Activated CD4-positive, alpha-beta T cell treated with anti-CD3 and anti-CD28 coated beads for 36 hours (primary cell): Measurements from ENCODE around the gene APOM. TPM values are rescaled to one million over a fixed set of nuclear protein-coding genes. Genes with fewer than 3 reads are reported as not detected.

Experiments
- ATAC-seq: fragments of 200-7000 bp; cut with Tn5 transposase; one replicate; pipeline ENCODE4 v1.10.0; 2021; ENCODE audit warnings: mild to moderate bottlenecking, moderate library complexity
- CTCF ChIA-PET: fragments of 350-600 bp; sonication (Branson Sonifier 250); formaldehyde crosslinking; loops from one replicate; lab custom pipeline; 2021; ENCODE audit warnings: antibody characterized with exemption; lab: Charles Lee
- POLR2A ChIA-PET: fragments of 350-600 bp; sonication (Branson Sonifier 250); formaldehyde crosslinking; loops from one replicate; lab custom pipeline; 2021; ENCODE audit warnings: antibody characterized with exemption, inconsistent platforms; lab: Charles Lee
- DNase-seq: peaks from one replicate; pipeline ENCODE4 v3.0.0-alpha.2; 2020
- H3K27ac Mint-ChIP-seq: one replicate; pipeline ENCODE4 v1.8.0; 2021; ENCODE audit warnings: mixed read lengths
- H3K27me3 Mint-ChIP-seq: one replicate; pipeline ENCODE4 v1.8.0; 2021; ENCODE audit warnings: mixed read lengths
- H3K36me3 Mint-ChIP-seq: one replicate; pipeline ENCODE4 v1.8.0; 2021; ENCODE audit warnings: low read depth, mixed read lengths
- H3K4me1 Mint-ChIP-seq: one replicate; pipeline ENCODE4 v1.8.0; 2021; ENCODE audit warnings: mixed read lengths
- H3K4me3 Mint-ChIP-seq: one replicate; pipeline ENCODE4 v1.8.0; 2021; ENCODE audit warnings: mild to moderate bottlenecking, moderate library complexity, mixed read lengths
- H3K9me3 Mint-ChIP-seq: one replicate; pipeline ENCODE4 v1.8.0; 2021; ENCODE audit warnings: low read depth, mixed read lengths
- intact Hi-C, 2 experiments: fragments of 100-400 bp; cut with DNase I in 1 of 2; cut with micrococcal nuclease in 1 of 2; formaldehyde crosslinking; loops; one replicate each; pipeline versions ENCODE4 v1.14.2 to v1.15.1; 2022 to 2024; cut with DNase I, micrococcal nuclease
- total RNA-seq, 2 experiments: library from RNA; stranded (reverse); gene quantifications; one replicate each; pipeline ENCODE4 v1.2.3, GENCODE V29; 2021

Gene APOM
- total RNA-seq, 2 experiments from 2014 or later: 3.4 to 4.0 TPM

GRCh38 chr6:31620586-31621319 is 34.9 kb upstream of the APOM start, which contains the start of gene PRRC2A:
Gene PRRC2A, plus strand, starts transcription at chr6:31620715. Its CDS starts 2,075 bp downstream, at chr6:31622790.
- DNase-seq (peak; percentile 98), ATAC-seq (peak; percentile 28)
- Mint-ChIP-seq H3K4me3 (peak within 1 kb of the TSS; percentile 95), H3K27ac (peak within 1 kb of the TSS; percentile 99), H3K4me1 (peaks cover 44% of the 10 kb centered on the region), H3K36me3 (peaks cover 54% of the 10 kb centered on the region), H3K27me3 (no peaks in the 10 kb centered on the region), H3K9me3 (no peaks in the 10 kb centered on the region)
- ChIA-PET CTCF (interaction anchor here (0.6 to 1.4 kb wide), 7 partner anchors 22 to 128 kb away, joined by 3 to 9 read pairs (median 3); partner anchors contain the start of genes ATP6V1G2 and DDX39B), POLR2A (interaction anchor here (0.7 to 2.8 kb wide), 9 partner anchors 18 to 242 kb away, joined by 3 to 11 read pairs (median 4); partner anchors contain the start of genes BAG6, DDX39B, GPANK1 and HSPA1B)
- intact Hi-C loops: loop anchor here (1.0 to 2.0 kb wide), 22 partner anchors 32 to 1234 kb away; partner anchors contain the start of genes BAG6 (in 2 of the 2), NFKBIL1 (in 2 of the 2), ABHD16A (in 1 of the 2) and ATP6V1G2 (in 1 of the 2)

- Mint-ChIP-seq H3K9me3 (no peaks in the 10 kb centered on the region), H3K4me1 (peaks cover 37% of the 10 kb centered on the region), H3K4me3 (peak overlapping the region; percentile 95), H3K36me3 (peaks cover 61% of the 10 kb centered on the region), H3K27ac (peak overlapping the region; percentile 99), H3K27me3 (no peaks in the 10 kb centered on the region)
- ChIA-PET POLR2A (interaction anchor here (0.5 to 2.8 kb wide), 6 partner anchors 17 to 212 kb away, joined by 3 to 11 read pairs (median 4); partner anchors contain the start of genes BAG6 and GPANK1), CTCF (interaction anchor here (0.7 to 1.8 kb wide), 5 partner anchors 17 to 189 kb away, joined by 3 to 8 read pairs (median 3); partner anchors contain the start of gene DDX39B)
- DNase-seq (no peak), ATAC-seq (no peak)
- intact Hi-C loops: loop anchor here (2.0 kb wide), 7 partner anchors 39 to 1233 kb away; partner anchors contain the start of genes ATP6V1G2 (in 1 of the 2), C6orf47 (in 1 of the 2), MRPS18B (in 1 of the 2) and NFKBIL1 (in 1 of the 2)
These were observed 34.3 kb upstream of the APOM start for GRCh38 chr6:31621320-31621939.

- ChIA-PET POLR2A (interaction anchor here (0.5 to 2.8 kb wide), 9 partner anchors 17 to 893 kb away, joined by 3 to 11 read pairs (median 4); partner anchors contain the start of genes BAG6, GPANK1 and MSH5), CTCF (interaction anchor here (0.7 to 1.8 kb wide), 5 partner anchors 17 to 188 kb away, joined by 3 to 8 read pairs (median 3); partner anchors contain the start of gene DDX39B)
- Mint-ChIP-seq H3K27ac (peak overlapping the region; percentile 99), H3K4me1 (peaks cover 32% of the 10 kb centered on the region), H3K36me3 (peaks cover 61% of the 10 kb centered on the region), H3K9me3 (no peaks in the 10 kb centered on the region), H3K4me3 (peak overlapping the region; percentile 95), H3K27me3 (no peaks in the 10 kb centered on the region)
- no peak for ATAC-seq
- DNase-seq: no peak
- intact Hi-C loops: loop anchor here (2.0 kb wide), 7 partner anchors 39 to 1233 kb away; partner anchors contain the start of genes ATP6V1G2 (in 1 of the 2), C6orf47 (in 1 of the 2), MRPS18B (in 1 of the 2) and NFKBIL1 (in 1 of the 2)
These were observed 33.7 kb upstream of the APOM start for GRCh38 chr6:31621991-31622390.

- intact Hi-C loops: no loop called here
These were observed 33.0 kb upstream of the APOM start for GRCh38 chr6:31622684-31623091.

GRCh38 chr6:31624070-31624469 is 31.6 kb upstream of the APOM start:
- Mint-ChIP-seq H3K27me3 (no peaks in the 10 kb centered on the region), H3K9me3 (no peaks in the 10 kb centered on the region), H3K4me1 (peaks cover 24% of the 10 kb centered on the region), H3K36me3 (peaks cover 78% of the 10 kb centered on the region), H3K4me3 (no peak overlapping the region), H3K27ac (no peak overlapping the region)
- intact Hi-C loops: no loop called here
- POLR2A ChIA-PET: interaction anchor here (0.7 kb wide), 1 partner anchor 141 kb away, joined by 3 read pairs; no protein-coding TSS in a partner anchor
- ATAC-seq (no peak), DNase-seq (no peak)
- CTCF ChIA-PET: interaction anchor here (1.8 kb wide), 1 partner anchor 26 kb away, joined by 11 read pairs; no protein-coding TSS in a partner anchor

More at GRCh38 chr6:31622684-31623091, 33.0 kb upstream of the APOM start:
- ChIA-PET CTCF (interaction anchor here (0.8 to 1.8 kb wide), 3 partner anchors 16 to 39 kb away, joined by 4 to 8 read pairs (median 8); no protein-coding TSS in a partner anchor), POLR2A (interaction anchor here (0.6 to 2.8 kb wide), 9 partner anchors 12 to 117 kb away, joined by 3 to 11 read pairs (median 4); partner anchors contain the start of gene MSH5)
- Mint-ChIP-seq H3K9me3 (no peaks in the 10 kb centered on the region), H3K27me3 (no peaks in the 10 kb centered on the region), H3K4me3 (peak overlapping the region; percentile 95), H3K4me1 (peaks cover 31% of the 10 kb centered on the region), H3K27ac (peak overlapping the region; percentile 99), H3K36me3 (peaks cover 68% of the 10 kb centered on the region)
- DNase-seq (no peak), ATAC-seq (no peak)

DNA sequence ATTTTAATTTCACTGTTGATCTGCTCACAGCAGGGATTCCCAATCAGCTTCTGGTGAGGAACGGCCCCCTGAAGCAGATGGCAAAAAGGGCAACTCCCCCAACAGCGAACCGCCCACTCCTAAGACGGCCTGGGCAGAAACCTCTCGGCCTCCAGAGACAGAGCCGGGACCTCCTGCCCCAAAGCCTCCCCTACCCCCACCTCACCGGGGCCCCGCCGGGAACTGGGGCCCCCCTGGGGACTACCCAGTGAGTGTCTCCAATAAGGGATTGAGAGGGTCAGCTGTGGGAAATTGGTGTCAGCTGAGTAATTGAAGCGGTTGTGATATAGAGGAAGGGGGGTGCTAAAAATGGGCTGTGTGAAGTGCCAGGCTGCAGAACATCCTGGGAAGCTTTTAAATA is 28.7 kb upstream of the APOM start:
- ATAC-seq (no peak), DNase-seq (no peak)
- H3K4me1 Mint-ChIP-seq: peaks cover 11% of the 10 kb centered on the region
- ChIA-PET CTCF (interaction anchor here (0.7 to 1.4 kb wide), 2 partner anchors 28 to 164 kb away, joined by 3 to 4 read pairs; no protein-coding TSS in a partner anchor), POLR2A (interaction anchor here (0.6 to 5.1 kb wide), 5 partner anchors 9 to 68 kb away, joined by 3 to 29 read pairs (median 3); no protein-coding TSS in a partner anchor)
- intact Hi-C loops: no loop called here
- no peaks in the 10 kb centered on the region for H3K9me3 Mint-ChIP-seq
- H3K27ac Mint-ChIP-seq: peak overlapping the region; percentile 59
- H3K4me3 Mint-ChIP-seq: no peak overlapping the region
- peaks cover 87% of the 10 kb centered on the region for H3K36me3 Mint-ChIP-seq
- no peaks in the 10 kb centered on the region for H3K27me3 Mint-ChIP-seq

DNA sequence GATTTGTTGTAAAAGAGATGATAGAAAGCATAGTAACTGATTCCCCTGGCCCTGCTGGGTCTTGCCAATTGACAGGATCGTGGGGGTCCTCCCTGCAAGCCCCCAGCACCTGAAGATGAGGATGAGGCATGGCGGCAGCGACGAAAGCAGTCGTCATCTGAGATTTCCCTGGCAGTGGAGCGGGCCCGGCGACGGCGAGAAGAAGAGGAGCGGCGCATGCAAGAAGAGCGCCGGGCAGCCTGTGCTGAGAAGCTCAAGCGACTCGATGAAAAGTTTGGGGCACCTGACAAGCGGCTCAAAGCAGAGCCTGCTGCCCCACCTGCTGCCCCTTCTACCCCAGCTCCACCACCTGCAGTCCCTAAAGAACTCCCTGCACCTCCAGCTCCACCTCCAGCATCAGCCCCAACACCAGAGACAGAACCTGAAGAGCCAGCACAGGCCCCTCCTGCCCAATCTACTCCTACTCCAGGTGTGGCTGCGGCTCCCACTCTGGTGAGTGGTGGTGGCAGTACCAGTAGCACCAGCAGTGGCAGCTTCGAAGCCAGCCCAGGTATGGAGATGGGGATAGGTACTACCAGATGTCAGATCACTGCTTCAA is 27.9 kb upstream of the APOM start:
- DNase-seq (no peak), ATAC-seq (no peak)
- Mint-ChIP-seq H3K4me3 (no peak overlapping the region), H3K4me1 (peaks cover 2% of the 10 kb centered on the region), H3K27ac (no peak overlapping the region), H3K36me3 (peaks cover 84% of the 10 kb centered on the region), H3K27me3 (no peaks in the 10 kb centered on the region), H3K9me3 (no peaks in the 10 kb centered on the region)
- CTCF ChIA-PET: interaction anchor here (1.4 kb wide), 2 partner anchors 12 to 163 kb away, joined by 3 read pairs; no protein-coding TSS in a partner anchor
- POLR2A ChIA-PET: interaction anchor here (0.6 to 5.1 kb wide), 2 partner anchors 11 to 24 kb away, joined by 3 to 29 read pairs; no protein-coding TSS in a partner anchor
- intact Hi-C loops: no loop called here

- H3K27me3 Mint-ChIP-seq: no peaks in the 10 kb centered on the region
- H3K4me1 Mint-ChIP-seq: no peaks in the 10 kb centered on the region
- no peak overlapping the region for H3K27ac Mint-ChIP-seq
- intact Hi-C loops: no loop called here
- no peak for DNase-seq
- H3K36me3 Mint-ChIP-seq: peaks cover 87% of the 10 kb centered on the region
- CTCF ChIA-PET: interaction anchor here (1.4 kb wide), 1 partner anchor 11 kb away, joined by 3 read pairs; no protein-coding TSS in a partner anchor
- no peak for ATAC-seq
- no peaks in the 10 kb centered on the region for H3K9me3 Mint-ChIP-seq
- H3K4me3 Mint-ChIP-seq: no peak overlapping the region
- POLR2A ChIA-PET: interaction anchor here (5.1 kb wide), 1 partner anchor 10 kb away, joined by 29 read pairs; no protein-coding TSS in a partner anchor
These were observed 26.7 kb upstream of the APOM start for GRCh38 chr6:31629014-31629413.

DNA sequence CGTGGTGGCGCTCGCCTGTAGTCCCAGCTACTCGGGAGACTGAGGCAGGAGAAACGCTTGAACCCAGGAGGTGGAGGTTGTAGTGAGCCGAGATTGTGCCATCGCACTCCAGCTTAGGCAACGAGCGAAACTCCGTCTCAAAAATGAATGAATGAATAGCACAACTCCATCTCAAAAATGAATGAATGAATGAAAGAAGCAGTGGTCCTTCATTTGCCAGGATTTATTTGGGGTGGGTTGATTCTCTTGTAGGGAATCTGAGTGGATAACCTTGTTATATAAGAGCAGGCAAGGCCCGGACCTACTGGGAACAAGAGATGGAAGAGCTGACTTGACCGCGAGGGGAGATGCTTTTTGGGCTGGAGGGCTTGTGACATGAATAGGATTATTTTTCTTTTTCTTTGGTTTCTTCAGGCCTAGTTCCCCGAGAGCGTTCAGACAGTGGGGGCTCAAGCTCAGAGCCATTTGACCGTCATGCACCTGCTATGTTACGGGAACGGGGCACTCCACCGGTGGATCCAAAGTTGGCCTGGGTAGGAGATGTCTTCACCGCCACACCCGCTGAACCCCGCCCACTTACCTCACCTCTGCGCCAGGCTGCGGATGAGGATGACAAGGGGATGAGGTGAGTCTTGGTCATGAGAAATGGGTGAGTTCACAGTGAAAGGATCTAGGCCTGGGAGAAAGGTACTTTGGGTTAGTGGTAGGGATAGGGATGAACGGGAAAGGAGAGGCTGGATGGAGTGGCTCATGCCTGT is 25.3 kb upstream of the APOM start:
- intact Hi-C loops: no loop called here
- Mint-ChIP-seq H3K9me3 (no peaks in the 10 kb centered on the region), H3K27ac (peak overlapping the region; percentile 7), H3K27me3 (no peaks in the 10 kb centered on the region), H3K4me3 (no peak overlapping the region), H3K4me1 (no peaks in the 10 kb centered on the region), H3K36me3 (peaks cover 83% of the 10 kb centered on the region)
- CTCF ChIA-PET: interaction anchor here (0.7 kb wide), 1 partner anchor 24 kb away, joined by 3 read pairs; no protein-coding TSS in a partner anchor
- POLR2A ChIA-PET: interaction anchor here (5.1 kb wide), 1 partner anchor 9 kb away, joined by 29 read pairs; no protein-coding TSS in a partner anchor
- ATAC-seq (no peak), DNase-seq (no peak)
